Testis (tissue), 2 donors: ENCODE data around the gene KCNB1.

ENCODE experiments used
- POLR2A ChIP-seq: fragments of 450-650 bp; IDR thresholded peaks from one replicate; pipeline ENCODE4 v1.6.1; 2017; ENCODE audit warnings: antibody characterized with exemption, mild to moderate bottlenecking, moderate library complexity
- TF ChIP-seq, protein P1 (sequence below), 3 experiments: fragments of 450-650 bp in 2 of 3; fragments of 200-600 bp in 1 of 3; sonication (generic) in 1 of 3; IDR thresholded peaks; one replicate each; pipeline ENCODE4 v1.5.1; 2016 to 2019; ENCODE audit warnings: antibody characterized with exemption in 3 of 3, mild to moderate bottlenecking in 2 of 3, moderate library complexity in 1 of 3

DNA sequence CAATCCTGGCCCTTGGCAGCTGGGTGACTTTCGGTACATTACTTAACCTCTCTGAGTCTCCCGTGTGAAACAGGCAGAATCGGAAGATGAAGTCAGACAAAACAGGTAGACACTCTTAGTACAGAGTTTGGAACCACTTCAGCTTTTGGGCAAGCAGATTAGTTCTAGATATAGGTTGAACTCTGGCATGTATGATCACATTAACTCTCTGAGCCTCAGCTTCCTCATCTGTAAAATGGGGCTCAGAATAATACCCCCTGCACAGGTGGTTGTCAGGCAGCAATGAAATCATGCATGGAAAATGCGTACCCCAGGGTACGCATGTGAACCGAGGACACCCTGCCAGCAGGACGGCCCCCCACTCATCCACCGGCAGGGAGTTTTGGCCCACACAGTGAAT is 87.7 kb downstream of the KCNB1 start:
- TF ChIP-seq, protein P1, sequence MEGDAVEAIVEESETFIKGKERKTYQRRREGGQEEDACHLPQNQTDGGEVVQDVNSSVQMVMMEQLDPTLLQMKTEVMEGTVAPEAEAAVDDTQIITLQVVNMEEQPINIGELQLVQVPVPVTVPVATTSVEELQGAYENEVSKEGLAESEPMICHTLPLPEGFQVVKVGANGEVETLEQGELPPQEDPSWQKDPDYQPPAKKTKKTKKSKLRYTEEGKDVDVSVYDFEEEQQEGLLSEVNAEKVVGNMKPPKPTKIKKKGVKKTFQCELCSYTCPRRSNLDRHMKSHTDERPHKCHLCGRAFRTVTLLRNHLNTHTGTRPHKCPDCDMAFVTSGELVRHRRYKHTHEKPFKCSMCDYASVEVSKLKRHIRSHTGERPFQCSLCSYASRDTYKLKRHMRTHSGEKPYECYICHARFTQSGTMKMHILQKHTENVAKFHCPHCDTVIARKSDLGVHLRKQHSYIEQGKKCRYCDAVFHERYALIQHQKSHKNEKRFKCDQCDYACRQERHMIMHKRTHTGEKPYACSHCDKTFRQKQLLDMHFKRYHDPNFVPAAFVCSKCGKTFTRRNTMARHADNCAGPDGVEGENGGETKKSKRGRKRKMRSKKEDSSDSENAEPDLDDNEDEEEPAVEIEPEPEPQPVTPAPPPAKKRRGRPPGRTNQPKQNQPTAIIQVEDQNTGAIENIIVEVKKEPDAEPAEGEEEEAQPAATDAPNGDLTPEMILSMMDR (IDR thresholded peaks at IDR 0.05) = no peak
- no peak for TF ChIP-seq POLR2A
